GM18511 (cell line): ENCODE data around the gene FOXP1.
A peak's percentile ranks its signal among the peaks of the same experiment; 100 is the strongest.
"Not testable (repeated sequence)": the region's sequence is repeated elsewhere in the genome, so short reads cannot be mapped to it uniquely, and the experiment has no call there.

Source experiments
- ATAC-seq: cut with Tn5 transposase; IDR thresholded peaks from one replicate; pipeline ENCODE4 v1.9.1; 2021; ENCODE audit warnings: mild to moderate bottlenecking, moderate library complexity; ENCODE audit not compliant: unreplicated experiment

FOXP1 gene

GRCh38 chr3:71533588-71533987 lies 49.9 kb downstream of the FOXP1 start:
- no peak for ATAC-seq

- no peak for ATAC-seq
Measured at GRCh38 chr3:71532639-71533395, 50.7 kb downstream of the FOXP1 start.

GRCh38 chr3:71530903-71531530 lies 52.5 kb downstream of the FOXP1 start:
- ATAC-seq: no peak

GRCh38 chr3:71528816-71529215 lies 54.7 kb downstream of the FOXP1 start:
- peak; percentile 81 for ATAC-seq

- ATAC-seq: not testable (repeated sequence)
Measured at GRCh38 chr3:71526448-71526847, 57.1 kb downstream of the FOXP1 start.

- no peak for ATAC-seq
Measured at GRCh38 chr3:71525391-71525790, 58.1 kb downstream of the FOXP1 start.

- ATAC-seq: no peak
Measured at GRCh38 chr3:71524672-71525071, 58.9 kb downstream of the FOXP1 start.

- no peak for ATAC-seq
Measured at GRCh38 chr3:71523628-71524027, 59.9 kb downstream of the FOXP1 start.

- no peak for ATAC-seq
Measured at GRCh38 chr3:71521940-71522876, 61.3 kb downstream of the FOXP1 start.

GRCh38 chr3:71521021-71521352 lies 62.5 kb downstream of the FOXP1 start:
- no peak for ATAC-seq

GRCh38 chr3:71520161-71521020 lies 63.1 kb downstream of the FOXP1 start:
- ATAC-seq: no peak

GRCh38 chr3:71518089-71518488 lies 65.4 kb downstream of the FOXP1 start:
- ATAC-seq: no peak

- ATAC-seq: no peak
Measured at GRCh38 chr3:71517271-71517791, 66.2 kb downstream of the FOXP1 start.

GRCh38 chr3:71515636-71516365 lies 67.7 kb downstream of the FOXP1 start:
- ATAC-seq: no peak

GRCh38 chr3:71514621-71515020 lies 68.9 kb downstream of the FOXP1 start:
- ATAC-seq: no peak

GRCh38 chr3:71513515-71513914 lies 70.0 kb downstream of the FOXP1 start:
- ATAC-seq: no peak

GRCh38 chr3:71513081-71513480 lies 70.4 kb downstream of the FOXP1 start:
- no peak for ATAC-seq

GRCh38 chr3:71512544-71512943 lies 71.0 kb downstream of the FOXP1 start:
- no peak for ATAC-seq

- no peak for ATAC-seq
Measured at GRCh38 chr3:71512000-71512399, 71.5 kb downstream of the FOXP1 start.

GRCh38 chr3:71511446-71511845 lies 72.1 kb downstream of the FOXP1 start:
- ATAC-seq: no peak
